AG09319 (cell line): Measurements from ENCODE around the gene CEP72.

Source experiments
- DNase-seq: peaks from one replicate; pipeline ENCODE4 v3.0.0-alpha.2; 2010; ENCODE audit warnings: low read depth; ENCODE audit errors: extremely low read depth
- TF ChIP-seq, protein P1 (sequence below): IDR thresholded peaks from 2 replicates; pipeline ENCODE4 v1.5.1; 2011; ENCODE audit warnings: low read depth, mild to moderate bottlenecking, inconsistent platforms, low read length, moderate library complexity

Gene CEP72

DNA sequence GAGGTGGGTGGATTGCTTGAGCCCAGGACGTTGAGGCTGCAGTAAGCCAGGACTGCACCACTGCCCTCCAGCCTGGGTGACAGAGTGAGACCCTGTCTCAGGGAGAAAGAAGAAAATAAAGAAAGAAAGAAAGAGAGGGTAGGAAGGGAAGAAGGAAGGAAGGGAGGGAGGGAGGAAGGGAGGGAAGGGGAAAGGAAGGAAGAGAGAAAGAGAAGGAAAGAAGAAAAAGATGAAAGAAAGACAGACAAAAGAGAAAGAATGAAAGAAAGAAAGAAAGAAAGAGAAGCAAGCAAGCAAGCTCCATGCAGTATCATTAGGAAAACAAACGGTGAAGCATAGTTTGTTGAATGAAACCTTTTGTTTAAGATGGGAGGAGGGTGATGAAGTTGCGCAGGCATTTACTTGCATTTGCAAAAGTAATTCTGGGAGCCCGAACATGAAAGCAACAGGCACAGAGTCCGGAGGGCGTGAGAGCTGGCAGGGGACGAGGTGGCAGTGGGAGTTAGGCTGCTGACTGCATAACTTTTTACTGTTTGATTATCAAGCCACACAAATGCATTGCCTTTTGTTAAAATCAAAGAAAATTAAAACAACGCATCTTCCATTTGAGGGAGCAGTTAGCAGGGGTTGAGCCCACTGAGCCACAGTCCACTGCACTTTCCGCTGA, 26.0 kb upstream of the CEP72 start:
- TF ChIP-seq, protein P1, sequence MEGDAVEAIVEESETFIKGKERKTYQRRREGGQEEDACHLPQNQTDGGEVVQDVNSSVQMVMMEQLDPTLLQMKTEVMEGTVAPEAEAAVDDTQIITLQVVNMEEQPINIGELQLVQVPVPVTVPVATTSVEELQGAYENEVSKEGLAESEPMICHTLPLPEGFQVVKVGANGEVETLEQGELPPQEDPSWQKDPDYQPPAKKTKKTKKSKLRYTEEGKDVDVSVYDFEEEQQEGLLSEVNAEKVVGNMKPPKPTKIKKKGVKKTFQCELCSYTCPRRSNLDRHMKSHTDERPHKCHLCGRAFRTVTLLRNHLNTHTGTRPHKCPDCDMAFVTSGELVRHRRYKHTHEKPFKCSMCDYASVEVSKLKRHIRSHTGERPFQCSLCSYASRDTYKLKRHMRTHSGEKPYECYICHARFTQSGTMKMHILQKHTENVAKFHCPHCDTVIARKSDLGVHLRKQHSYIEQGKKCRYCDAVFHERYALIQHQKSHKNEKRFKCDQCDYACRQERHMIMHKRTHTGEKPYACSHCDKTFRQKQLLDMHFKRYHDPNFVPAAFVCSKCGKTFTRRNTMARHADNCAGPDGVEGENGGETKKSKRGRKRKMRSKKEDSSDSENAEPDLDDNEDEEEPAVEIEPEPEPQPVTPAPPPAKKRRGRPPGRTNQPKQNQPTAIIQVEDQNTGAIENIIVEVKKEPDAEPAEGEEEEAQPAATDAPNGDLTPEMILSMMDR: no peak
- DNase-seq: no peak

DNA sequence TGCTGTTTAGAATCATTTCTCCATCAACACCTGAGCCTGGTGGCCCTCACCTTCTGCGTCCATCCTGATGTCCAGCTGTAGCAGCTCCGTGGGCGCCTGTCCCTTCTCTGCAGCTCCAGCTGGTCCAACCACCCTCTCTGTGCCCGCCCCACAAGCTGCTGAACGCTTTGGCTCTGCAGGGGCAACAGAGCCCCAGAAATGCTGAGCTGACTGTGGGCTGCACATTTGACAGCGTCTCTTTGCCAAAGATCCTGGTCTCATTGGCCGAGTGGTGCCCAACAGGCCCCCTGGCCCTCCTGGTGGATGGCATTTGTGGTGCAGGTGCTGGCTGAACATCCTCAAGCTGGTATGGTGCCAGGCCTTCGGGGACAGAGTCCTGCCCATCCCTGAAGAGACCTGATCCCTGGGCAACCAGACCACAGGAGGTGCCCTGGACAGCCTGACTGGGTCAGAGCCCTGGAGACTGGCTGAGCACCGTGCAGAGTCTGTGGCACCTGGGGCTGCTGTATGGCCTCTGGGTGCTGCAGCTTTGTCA, 25.3 kb upstream of the CEP72 start:
- no peak for DNase-seq
- TF ChIP-seq, protein P1: no peak

DNA sequence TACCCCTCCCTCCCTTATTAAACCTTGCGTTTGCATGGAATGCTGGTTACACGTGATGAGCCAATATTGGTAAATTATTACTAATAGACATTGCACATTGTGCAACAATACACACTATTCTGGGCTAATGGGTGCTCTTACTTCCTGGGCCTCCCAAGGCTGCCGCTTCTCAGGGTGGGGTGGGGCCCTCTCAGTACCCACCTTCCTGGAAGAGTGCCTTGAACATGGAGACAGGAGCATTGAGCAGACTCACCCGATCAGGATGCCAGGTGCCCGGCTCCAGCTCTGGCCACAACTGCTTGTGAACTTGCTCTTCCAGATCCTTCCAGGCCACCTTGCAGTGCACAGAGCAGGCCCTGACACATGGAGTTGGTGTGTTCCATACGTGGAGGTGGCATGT, 24.7 kb upstream of the CEP72 start:
- TF ChIP-seq, protein P1: no peak
- no peak for DNase-seq

DNA sequence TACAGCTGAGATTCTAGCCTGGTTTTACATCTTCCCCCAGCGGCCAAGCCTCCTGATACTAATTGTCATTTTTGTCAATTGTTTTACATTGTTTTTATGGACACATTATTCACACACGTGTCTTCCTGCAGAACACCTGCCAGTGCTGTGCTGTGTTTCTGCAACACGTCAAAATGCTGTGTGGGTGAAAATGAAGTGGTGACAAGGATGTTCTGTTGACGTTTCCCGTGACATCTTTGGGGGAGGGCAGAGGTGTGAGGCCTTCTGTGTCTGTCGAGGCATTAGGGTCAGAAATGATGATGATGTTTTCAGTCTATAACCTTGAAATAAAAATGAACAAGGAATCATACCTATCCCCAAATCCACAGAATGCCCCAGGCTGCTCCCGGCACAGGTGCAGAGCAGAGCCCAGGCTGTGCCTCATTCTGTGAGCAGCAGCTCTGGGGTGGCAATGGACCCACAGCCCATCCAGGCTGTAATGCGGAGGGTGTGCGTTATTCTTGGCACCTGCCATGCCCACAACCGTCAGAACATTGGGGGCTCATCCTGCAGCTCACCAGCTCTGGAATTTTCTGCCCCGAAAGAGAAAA, 23.6 kb upstream of the CEP72 start:
- TF ChIP-seq, protein P1: no peak
- no peak for DNase-seq

DNA sequence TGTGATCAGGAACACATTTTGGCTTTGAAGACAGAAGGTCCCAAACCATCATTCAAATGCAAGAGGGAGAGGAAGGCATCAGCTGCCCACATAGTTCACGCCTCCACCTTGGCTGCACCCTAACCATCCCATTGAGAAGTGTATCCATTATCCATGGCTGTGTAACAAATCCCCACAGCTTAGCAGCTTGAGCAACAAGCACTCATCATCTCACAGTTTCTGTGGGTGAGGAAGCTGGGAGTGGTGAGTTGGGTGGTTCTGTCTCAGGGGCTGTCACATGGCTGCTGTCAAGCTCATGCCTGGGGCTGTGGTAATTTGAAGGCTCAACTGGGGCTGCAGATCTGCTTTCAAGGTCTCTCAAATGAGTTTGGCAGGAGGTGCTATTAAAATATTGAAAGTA, 23.0 kb upstream of the CEP72 start:
- no peak for DNase-seq
- TF ChIP-seq, protein P1: no peak

DNA sequence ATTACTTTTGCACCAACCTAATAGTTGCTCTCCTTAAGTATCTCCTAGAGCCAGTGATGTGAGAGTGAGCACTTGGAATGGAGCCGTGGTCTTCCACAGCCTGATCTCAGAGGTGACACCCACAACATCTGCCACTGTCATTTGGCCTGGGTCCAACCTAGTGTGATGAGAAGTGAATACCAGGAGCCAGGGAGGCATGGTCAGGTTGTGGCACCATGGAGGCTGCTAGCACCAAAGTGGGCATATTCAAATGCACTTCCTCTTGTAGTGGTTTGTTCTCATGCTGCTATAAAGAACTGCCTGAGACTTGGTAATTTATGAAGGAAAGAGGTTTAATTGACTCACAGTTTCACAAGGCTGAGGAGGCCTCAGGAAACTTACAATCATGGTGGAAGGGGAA, 22.6 kb upstream of the CEP72 start:
- no peak for DNase-seq
- TF ChIP-seq, protein P1: no peak

DNA sequence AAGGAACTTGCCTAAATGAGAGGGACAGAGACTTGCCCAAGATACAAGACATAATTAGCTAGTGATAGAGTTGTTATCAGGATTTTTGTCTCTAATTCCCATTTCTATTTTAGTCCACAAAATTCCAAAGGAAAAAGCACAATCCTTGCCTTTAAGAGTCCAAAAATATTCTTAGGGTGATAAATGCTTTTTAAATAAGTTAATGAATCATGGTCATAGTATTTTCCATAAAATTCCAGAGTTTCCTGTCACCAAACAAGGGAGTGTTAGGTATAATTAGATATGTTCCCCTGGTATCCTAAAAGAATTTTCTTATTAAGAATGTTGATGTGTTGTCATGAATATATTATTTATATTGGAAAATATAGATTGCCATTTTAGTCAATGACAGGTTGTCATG, 21.8 kb upstream of the CEP72 start:
- DNase-seq: no peak
- TF ChIP-seq, protein P1: no peak
